ES-I3 (cell line): ENCODE measurements around the gene NFIB.

ENCODE experiments used
- H3K36me3 ChIP-seq: 2 replicates; pipeline ENCODE4 v1.6.1; 2013; ENCODE audit warnings: mild to moderate bottlenecking, low read length, control low read depth, moderate library complexity; ENCODE audit not compliant: insufficient read depth
- H3K4me1 ChIP-seq: 2 replicates; pipeline ENCODE4 v1.6.1; 2013; ENCODE audit warnings: mild to moderate bottlenecking, control low read depth, low read length; ENCODE audit not compliant: insufficient read depth
- H3K9ac ChIP-seq: 2 replicates; pipeline ENCODE4 v1.6.1; 2013; ENCODE audit warnings: low read depth, mild to moderate bottlenecking, low read length, moderate library complexity
- H3K9me3 ChIP-seq: 2 replicates; pipeline ENCODE4 v1.6.1; 2013; ENCODE audit warnings: mild to moderate bottlenecking, low read length, moderate library complexity; ENCODE audit not compliant: control insufficient read depth, insufficient read depth

Gene NFIB

DNA sequence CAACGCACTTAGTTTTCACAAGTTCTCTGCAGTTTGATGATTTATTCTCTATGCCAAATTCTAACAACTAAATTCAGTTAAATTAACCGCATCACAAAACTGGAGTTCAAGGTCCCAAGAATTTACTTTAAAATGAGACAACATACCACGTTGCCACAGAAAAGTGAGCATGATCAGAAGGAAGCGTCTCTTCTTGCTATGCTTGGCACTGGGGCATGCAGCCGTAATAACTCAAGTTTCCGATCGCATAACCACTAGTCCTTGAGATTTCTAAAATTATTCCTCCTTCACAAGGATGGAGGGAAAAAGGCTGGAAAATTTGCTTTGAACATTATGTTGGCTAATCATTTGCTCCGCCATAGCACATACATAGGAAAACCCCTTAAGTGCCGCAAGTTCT is 13.9 kb downstream of the NFIB start:
- Histone ChIP-seq H3K9me3 (no peaks in the 10 kb centered on the region), H3K4me1 (peaks cover 13% of the 10 kb centered on the region; the same call in 1 of the 2 replicates), H3K9ac (no peak overlapping the region), H3K36me3 (no peaks in the 10 kb centered on the region)

DNA sequence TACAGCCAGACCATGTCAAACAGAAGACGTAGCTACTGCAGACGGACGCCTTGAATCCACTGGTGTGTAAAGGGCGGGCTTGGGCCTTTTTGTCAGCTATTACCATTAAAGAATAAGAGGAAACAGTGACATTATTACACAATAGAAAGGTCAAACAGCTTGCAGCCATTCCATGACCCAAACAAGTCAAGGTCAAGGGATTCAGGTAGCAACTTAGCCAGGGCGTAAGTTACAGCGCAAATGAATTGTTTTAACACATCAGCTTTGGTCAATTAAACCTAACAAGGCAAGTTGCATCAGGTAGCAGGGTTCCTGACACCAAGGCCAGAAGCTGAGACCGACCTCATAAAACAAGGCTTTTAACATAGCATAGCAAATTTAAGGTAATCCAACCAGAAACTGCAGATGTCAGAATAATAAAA is 15.3 kb downstream of the NFIB start:
- peaks cover 13% of the 10 kb centered on the region; the same call in 1 of the 2 replicates for H3K4me1 ChIP-seq
- no peak overlapping the region for H3K9ac ChIP-seq
- H3K9me3 ChIP-seq, result no peaks in the 10 kb centered on the region
- H3K36me3 ChIP-seq, result no peaks in the 10 kb centered on the region

DNA sequence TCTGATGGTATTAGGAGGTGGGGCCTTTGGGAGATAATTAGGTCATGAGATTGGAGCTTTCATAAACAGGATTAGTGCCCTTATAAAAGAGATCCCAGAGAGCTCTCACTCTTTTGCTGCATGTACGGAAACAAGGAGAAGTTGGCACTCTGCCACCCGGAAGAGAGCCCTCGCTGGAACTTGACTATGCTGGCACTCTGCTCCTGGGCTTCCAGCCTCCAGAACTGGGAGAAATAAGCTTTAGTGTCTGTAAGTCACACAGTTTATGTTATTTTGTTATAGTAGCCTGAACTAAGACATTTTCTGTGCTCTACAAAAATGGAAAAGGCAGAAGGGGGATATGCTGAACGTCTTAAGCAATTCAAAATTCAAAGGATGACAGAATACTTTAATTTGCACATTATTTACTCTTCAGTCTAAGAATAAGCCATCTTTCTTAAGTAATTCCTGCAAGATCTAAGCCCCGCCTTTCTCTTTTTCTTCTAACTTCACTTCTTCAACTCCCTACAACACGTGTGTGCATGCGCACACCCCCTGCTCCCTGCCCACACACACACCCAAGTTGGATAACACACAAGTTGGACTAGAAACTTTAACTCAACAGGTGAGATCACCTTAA is 17.3 kb downstream of the NFIB start:
- peaks cover 9% of the 10 kb centered on the region; the same call in 1 of the 2 replicates for H3K4me1 ChIP-seq
- H3K9me3 ChIP-seq, result no peaks in the 10 kb centered on the region
- H3K9ac ChIP-seq, result no peak overlapping the region
- H3K36me3 ChIP-seq, result no peaks in the 10 kb centered on the region

DNA sequence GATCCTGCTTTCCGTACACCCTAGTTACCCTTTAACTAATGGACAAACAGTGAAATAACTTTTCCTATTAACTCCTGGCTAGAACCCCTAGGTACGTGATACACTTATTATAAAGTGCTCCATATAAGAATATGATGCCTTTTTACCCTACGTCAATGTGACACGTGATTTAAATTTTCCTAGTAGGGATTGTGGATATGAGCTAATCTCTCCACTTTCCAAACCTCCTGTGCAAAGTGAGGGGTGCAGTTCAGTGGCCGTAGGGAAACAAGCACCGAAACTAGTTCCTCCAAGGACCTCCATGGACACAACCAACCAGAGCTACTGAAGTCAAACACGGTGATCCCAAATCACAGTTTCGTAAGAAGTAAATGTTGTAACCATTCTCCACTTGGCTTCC is 19.3 kb downstream of the NFIB start:
- H3K9me3 ChIP-seq, result no peaks in the 10 kb centered on the region
- H3K4me1 ChIP-seq, result peaks cover 9% of the 10 kb centered on the region; the same call in 1 of the 2 replicates
- H3K9ac ChIP-seq, result no peak overlapping the region
- H3K36me3 ChIP-seq, result no peaks in the 10 kb centered on the region

DNA sequence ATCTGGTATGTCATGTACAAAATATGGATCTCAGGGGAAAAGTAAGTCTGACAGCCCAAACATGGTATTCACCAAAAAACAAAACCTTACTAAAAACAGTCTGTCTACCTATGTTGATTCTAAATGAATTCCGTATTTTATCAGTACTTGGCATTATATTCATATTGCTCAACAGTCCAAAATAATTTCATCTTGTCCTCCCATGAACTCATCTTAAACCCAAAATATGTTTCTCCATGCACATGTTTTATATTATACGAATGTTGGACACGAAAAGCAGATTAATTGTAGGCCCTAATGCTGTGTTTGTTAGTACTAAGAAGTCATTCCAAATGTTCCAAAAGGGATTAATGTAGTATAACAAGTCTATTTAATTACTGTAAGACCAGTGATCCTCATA is 20.1 kb downstream of the NFIB start:
- Histone ChIP-seq H3K36me3 (no peaks in the 10 kb centered on the region), H3K4me1 (peaks cover 9% of the 10 kb centered on the region; the same call in 1 of the 2 replicates), H3K9me3 (no peaks in the 10 kb centered on the region), H3K9ac (no peak overlapping the region)

DNA sequence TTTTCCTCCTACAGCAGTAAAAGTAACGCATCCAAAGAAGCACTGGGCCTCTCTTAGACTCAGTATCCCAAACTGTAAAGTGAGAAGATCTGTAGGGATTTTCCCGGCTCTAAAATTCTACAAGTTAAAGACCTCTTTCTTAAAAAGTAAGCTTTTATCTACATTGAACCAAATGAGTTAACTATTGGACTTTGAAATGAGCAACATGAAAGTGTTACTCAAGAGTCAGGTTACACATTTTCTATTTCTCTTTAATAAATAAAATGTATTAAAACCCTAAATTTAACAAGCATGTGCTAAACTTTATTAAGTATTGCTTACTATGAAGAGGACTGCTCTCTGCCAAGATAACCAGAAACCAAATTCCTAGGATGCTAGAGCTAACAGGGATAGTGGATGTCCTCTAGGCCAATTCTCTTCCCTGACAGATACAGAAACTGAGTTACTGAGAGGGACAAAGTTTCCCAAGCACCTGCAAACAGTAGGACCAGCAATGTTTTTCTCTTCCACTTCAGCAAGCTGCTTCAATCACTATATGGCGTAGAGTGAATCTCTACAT is 21.7 kb downstream of the NFIB start:
- Histone ChIP-seq H3K36me3 (no peaks in the 10 kb centered on the region), H3K9ac (no peak overlapping the region), H3K9me3 (no peaks in the 10 kb centered on the region), H3K4me1 (peaks cover under 1% of the 10 kb centered on the region; the same call in 1 of the 2 replicates)

DNA sequence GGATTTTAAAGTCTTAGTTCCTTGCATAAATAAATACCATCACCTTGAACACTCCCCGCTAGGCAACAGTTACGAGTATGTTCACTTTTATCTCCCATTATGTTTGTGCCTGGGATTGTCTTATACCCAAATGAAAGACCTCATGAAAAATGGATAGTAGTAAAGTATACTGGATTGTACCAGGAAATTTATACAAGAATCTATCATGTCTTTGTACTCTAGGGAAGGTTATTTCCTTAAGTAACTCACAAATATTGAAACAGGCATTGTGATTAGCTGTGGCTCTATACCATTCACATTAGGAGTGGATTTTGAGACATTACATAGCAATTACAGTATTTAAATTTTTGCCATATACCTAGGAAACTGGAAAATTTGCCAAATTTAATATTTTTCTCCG is 24.0 kb downstream of the NFIB start:
- Histone ChIP-seq H3K9me3 (no peaks in the 10 kb centered on the region), H3K4me1 (no peaks in the 10 kb centered on the region), H3K9ac (no peak overlapping the region), H3K36me3 (no peaks in the 10 kb centered on the region)

DNA sequence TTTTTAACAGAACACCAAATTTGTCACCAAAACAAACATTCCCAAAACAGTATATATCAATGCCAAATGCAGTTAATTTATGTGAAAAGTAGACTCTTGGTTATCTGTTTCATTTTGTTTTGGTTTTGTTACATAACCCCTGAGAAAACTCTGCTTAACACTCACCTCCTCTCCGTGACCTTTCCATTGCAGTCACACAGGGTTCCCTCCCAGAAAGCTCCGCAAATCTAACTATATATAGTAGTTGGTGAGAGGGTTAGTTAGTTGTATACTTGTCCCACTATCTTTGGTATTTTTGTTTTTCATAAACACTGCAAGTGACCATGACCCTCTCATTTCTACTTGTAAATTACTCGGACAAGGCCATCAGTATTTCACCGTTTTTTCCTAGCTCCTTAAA is 25.5 kb downstream of the NFIB start:
- Histone ChIP-seq H3K9me3 (no peaks in the 10 kb centered on the region), H3K36me3 (no peaks in the 10 kb centered on the region), H3K9ac (no peak overlapping the region), H3K4me1 (no peaks in the 10 kb centered on the region)

DNA sequence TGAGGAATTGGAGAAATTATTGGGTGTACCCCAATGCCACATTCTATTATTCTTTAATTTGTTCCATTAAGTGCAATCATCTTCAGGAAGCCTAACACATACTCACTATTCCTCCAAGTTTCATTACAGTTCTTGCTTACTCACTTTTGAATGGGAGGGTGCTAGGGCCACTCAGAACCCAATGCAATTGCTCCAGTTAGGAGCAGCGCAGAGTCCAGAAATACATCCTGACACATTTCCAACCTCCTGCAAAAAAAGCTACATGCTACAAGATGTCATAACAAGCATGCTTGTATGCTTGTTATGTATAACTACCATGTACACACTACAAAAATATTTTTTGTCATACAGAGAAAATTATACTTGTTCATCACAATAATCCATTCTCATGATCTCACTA is 27.8 kb downstream of the NFIB start:
- Histone ChIP-seq H3K9ac (no peak overlapping the region), H3K9me3 (no peaks in the 10 kb centered on the region), H3K36me3 (no peaks in the 10 kb centered on the region), H3K4me1 (no peaks in the 10 kb centered on the region)

DNA sequence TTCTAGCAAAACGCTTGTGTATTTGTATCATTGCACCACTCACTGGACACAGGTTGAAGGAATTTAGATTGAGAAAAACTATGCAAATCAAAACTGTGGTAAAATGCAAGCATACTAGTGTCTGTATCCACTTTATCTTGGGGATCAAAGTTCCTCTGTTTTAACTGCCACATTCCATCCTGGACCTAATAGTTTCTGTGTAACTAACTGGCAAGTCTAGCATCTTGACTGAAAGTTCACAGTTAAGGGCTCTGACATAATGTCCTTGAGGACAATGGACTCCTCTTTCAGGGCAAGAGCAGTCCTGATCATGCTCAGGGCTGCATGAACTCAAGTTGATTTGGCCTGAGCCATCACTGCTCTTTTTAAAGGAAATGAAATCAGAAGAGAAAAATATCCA is 30.7 kb downstream of the NFIB start:
- no peaks in the 10 kb centered on the region for H3K9me3 ChIP-seq
- no peaks in the 10 kb centered on the region for H3K4me1 ChIP-seq
- no peaks in the 10 kb centered on the region for H3K36me3 ChIP-seq
- H3K9ac ChIP-seq, result no peak overlapping the region

DNA sequence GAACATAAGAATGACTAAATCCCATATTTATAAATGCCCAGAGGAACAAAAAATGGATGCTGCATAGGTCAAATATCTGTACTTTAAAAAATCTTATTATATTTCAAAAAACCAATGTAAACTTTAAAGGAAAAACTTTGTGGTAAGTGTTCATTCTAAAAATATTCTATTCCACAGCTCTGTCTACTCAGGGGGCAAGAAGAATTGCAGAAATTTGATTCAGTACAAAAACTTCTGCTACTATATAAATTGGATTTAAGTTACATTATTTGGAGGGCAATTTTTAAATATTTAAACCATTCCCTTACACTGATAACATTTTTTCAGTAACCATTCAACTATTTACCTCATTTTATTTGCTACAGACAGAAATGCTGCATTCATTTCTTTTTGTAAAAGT is 32.1 kb downstream of the NFIB start:
- H3K9ac ChIP-seq, result no peak overlapping the region
- no peaks in the 10 kb centered on the region for H3K36me3 ChIP-seq
- H3K4me1 ChIP-seq, result peaks cover 6% of the 10 kb centered on the region; the same call in 1 of the 2 replicates

DNA sequence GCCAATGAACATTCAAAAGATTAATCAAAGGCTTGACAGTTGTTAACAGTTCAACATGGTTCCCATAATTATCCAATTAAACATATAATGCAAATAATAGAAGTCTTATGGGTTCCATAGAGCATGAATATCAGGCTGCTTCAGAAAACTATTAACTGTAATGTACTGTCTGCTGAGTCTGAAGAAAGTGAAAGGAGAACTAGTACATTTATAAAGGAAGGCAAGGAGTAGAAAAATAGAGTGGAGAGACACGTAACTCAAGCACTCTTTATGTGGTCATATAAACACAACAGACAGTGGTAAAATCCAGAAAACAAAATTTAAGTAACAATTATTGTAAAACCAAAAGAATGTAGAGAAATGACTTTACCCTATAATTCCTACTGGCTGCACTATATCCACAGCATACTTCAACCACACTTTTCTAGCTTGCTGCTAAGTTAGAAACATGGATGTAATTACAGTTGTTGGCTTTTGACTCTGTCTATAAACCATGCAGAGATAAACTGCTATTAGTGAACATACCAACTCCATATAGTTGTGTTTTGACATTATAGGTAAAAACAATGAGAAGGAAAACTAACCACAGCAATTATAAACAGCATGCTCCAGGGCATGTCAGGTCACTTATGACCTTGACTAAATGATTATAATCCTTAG is 32.7 kb downstream of the NFIB start:
- no peaks in the 10 kb centered on the region for H3K9me3 ChIP-seq
- H3K9ac ChIP-seq, result no peak overlapping the region
- peaks cover 12% of the 10 kb centered on the region; the same call in 1 of the 2 replicates for H3K4me1 ChIP-seq
- H3K36me3 ChIP-seq, result no peaks in the 10 kb centered on the region

More for the DNA sequence above, 32.1 kb downstream of the NFIB start:
- no peaks in the 10 kb centered on the region for H3K9me3 ChIP-seq

DNA sequence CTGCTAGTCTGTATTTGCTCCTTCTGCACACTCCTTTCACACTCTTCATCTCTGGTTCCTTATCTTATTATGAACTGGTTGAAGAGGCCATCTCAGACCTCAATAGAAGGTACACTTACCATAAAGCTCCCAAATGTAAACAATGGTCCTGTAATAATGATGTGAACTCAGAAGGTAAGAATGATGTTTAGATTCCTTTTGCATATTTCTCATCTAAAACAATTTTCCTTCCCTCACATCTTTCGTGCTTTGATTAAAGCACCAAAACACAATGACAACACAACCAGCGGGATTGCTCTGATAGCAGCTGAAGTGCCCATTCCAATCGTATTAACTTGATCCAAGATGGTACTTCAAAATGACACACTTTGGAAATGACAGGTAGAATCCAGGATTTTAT is 34.3 kb downstream of the NFIB start:
- H3K36me3 ChIP-seq, result no peaks in the 10 kb centered on the region
- no peaks in the 10 kb centered on the region for H3K9me3 ChIP-seq
- no peak overlapping the region for H3K9ac ChIP-seq
- H3K4me1 ChIP-seq, result peaks cover 24% of the 10 kb centered on the region

DNA sequence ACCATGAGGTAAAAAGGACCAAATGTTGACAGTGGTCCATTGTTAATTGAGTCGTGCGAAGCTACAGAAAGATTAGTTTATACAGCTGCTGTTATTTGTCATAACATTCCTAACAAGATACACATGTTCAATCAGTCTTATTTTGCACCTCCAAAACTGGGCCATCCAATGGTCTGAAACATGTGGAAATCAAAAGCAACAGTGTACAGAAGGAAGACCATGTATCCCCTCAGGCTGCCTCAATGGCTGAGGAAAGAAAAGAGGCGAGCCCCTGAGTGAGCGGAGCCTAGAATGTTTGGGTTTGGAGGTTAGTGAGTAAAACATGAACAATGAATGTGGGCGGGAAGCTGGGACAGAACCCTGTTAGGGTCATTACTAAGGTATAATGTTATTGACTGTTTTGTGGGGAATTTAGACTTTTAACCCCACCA is 35.6 kb downstream of the NFIB start:
- no peaks in the 10 kb centered on the region for H3K9me3 ChIP-seq
- peaks cover 35% of the 10 kb centered on the region for H3K4me1 ChIP-seq
- no peaks in the 10 kb centered on the region for H3K36me3 ChIP-seq
- no peak overlapping the region for H3K9ac ChIP-seq

DNA sequence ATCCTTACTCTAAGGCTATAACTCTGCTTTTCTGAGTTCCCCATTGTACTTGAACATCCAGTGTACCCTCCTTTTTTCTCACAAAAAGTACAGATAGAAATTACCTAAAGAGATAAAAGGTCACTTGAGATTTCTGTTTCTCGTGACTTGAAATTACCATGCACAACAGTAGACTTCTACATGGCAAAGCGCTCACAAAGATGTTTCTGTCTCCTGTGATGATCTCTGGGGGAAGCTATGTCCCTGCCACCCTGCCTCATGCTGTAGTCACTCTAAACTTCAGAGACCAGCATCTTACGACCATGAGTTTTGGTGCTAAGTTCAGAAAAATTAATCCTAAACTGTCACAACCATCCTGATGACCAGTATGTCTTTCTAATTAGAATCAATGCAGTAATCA is 36.2 kb downstream of the NFIB start:
- peaks cover 40% of the 10 kb centered on the region for H3K4me1 ChIP-seq
- no peak overlapping the region for H3K9ac ChIP-seq
- H3K9me3 ChIP-seq, result no peaks in the 10 kb centered on the region
- no peaks in the 10 kb centered on the region for H3K36me3 ChIP-seq
